AG04449 (cell line): Measurements from ENCODE around the gene HLA-DOB.
A peak's percentile ranks its signal among the peaks of the same experiment; 100 is the strongest.

Experiments used
- CTCF ChIA-PET: fragments of 350-600 bp; formaldehyde crosslinking; extraction: SDS; loops from one replicate; lab custom pipeline; 2021; ENCODE audit warnings: antibody characterized with exemption; lab: Yijun Ruan, JAX
- POLR2A ChIA-PET: fragments of 400-600, 350-600 bp; formaldehyde crosslinking; extraction: SDS; loops from one replicate; lab custom pipeline; 2020; ENCODE audit warnings: antibody characterized with exemption, inconsistent platforms; lab: Yijun Ruan, JAX
- DNase-seq: peaks from one replicate; pipeline ENCODE4 v3.0.0-alpha.2; 2010; ENCODE audit warnings: low read depth, low spot score
- H3K4me3 ChIP-seq: 2 replicates; pipeline ENCODE4 v1.5.1; 2011; ENCODE audit warnings: low read depth, mild to moderate bottlenecking, control low read depth, low read length
- CTCF ChIP-seq: IDR thresholded peaks from one replicate; pipeline ENCODE4 v1.5.1; 2011; ENCODE audit warnings: mild to moderate bottlenecking, moderate library complexity, low read length, control low read depth, inconsistent platforms; ENCODE audit not compliant: insufficient read depth; ENCODE audit errors: missing control alignments

The HLA-DOB gene

GRCh38 chr6:32830017-32830416, 13.2 kb upstream of the HLA-DOB start:
- TF ChIP-seq CTCF = no peak
- ChIA-PET POLR2A (no interaction called here), CTCF (interaction anchor here (5.1 to 6.2 kb wide), 2 partner anchors 10 to 38 kb away, joined by 77 to 91 read pairs; partner anchors contain the start of gene TAP2)
- no peak for DNase-seq
- H3K4me3 ChIP-seq = no peak overlapping the region

GRCh38 chr6:32829495-32829894, 12.7 kb upstream of the HLA-DOB start:
- ChIA-PET POLR2A (no interaction called here), CTCF (interaction anchor here (1.8 to 6.2 kb wide), 3 partner anchors 10 to 39 kb away, joined by 5 to 91 read pairs (median 77); partner anchors contain the start of genes PSMB9, TAP1 and TAP2)
- no peak overlapping the region for H3K4me3 ChIP-seq
- no peak for DNase-seq
- TF ChIP-seq CTCF = no peak

GRCh38 chr6:32827025-32827424, 10.2 kb upstream of the HLA-DOB start:
- ChIA-PET POLR2A (interaction anchor here (2.0 kb wide), 1 partner anchor 12 kb away, joined by 6 read pairs; the partner anchor contains the start of gene TAP2), CTCF (interaction anchor here (1.2 to 6.2 kb wide), 7 partner anchors 13 to 45 kb away, joined by 3 to 91 read pairs (median 8); partner anchors contain the start of genes PSMB9, TAP1 and TAP2)
- no peak for DNase-seq
- H3K4me3 ChIP-seq = no peak overlapping the region
- no peak for TF ChIP-seq CTCF

GRCh38 chr6:32825966-32826365, 9.2 kb upstream of the HLA-DOB start:
- ChIA-PET CTCF (interaction anchor here (0.8 to 6.2 kb wide), 10 partner anchors 9 to 571 kb away, joined by 3 to 91 read pairs (median 6); partner anchors contain the start of genes HLA-DMA, PSMB9, TAP1 and TAP2), POLR2A (no interaction called here)
- TF ChIP-seq CTCF = peak; percentile 24
- H3K4me3 ChIP-seq = no peak overlapping the region
- no peak for DNase-seq

- ChIA-PET POLR2A (interaction anchor here (0.7 kb wide), 1 partner anchor 34 kb away, joined by 3 read pairs; the partner anchor contains the start of genes PSMB9 and TAP1), CTCF (interaction anchor here (0.9 to 3.6 kb wide), 4 partner anchors 19 to 49 kb away, joined by 3 to 21 read pairs (median 6); partner anchors contain the start of gene TAP2)
- no peak for DNase-seq
- no peak for TF ChIP-seq CTCF
- no peak overlapping the region for H3K4me3 ChIP-seq
Observed at GRCh38 chr6:32819729-32820128, 2.9 kb upstream of the HLA-DOB start.

- TF ChIP-seq CTCF = no peak
- no peak overlapping the region for H3K4me3 ChIP-seq
- POLR2A ChIA-PET = no interaction called here
- no peak for DNase-seq
- CTCF ChIA-PET = interaction anchor here (3.6 kb wide), 1 partner anchor 50 kb away, joined by 21 read pairs; no protein-coding TSS in a partner anchor
Observed at GRCh38 chr6:32818867-32819266, 2.1 kb upstream of the HLA-DOB start.
